Spleen (tissue), 7 donors: ENCODE data around the gene P2RX6.

Experiments
- CTCF ChIP-seq, 11 experiments: fragments of 200-600 bp in 7 of 11; fragments of 450-650 bp in 4 of 11; sonication (generic) in 4 of 11; IDR thresholded peaks in 8 of 11; conservative IDR thresholded peaks in 3 of 11; 1 replicate in 7 of 11; 2 replicates in 4 of 11; pipeline versions ENCODE4 v1.4.0 to v1.8.0; 2016 to 2021; ENCODE audit warnings: antibody characterized with exemption in 11 of 11, inconsistent platforms in 4 of 11, mild to moderate bottlenecking in 1 of 11
- POLR2A ChIP-seq, 3 donors: fragments of 450-650 bp; IDR thresholded peaks; one replicate each; pipeline ENCODE4 v1.5.1; 2017; ENCODE audit warnings: antibody characterized with exemption in 3 of 3, mild to moderate bottlenecking in 1 of 3
- donor health status: DM: no; HTN: no; CAD: no; lungs with moderate emphysema.
- donor health status: DM: no; HTN: no; CAD: no.
- donor health status: DM: no; HTN: no; CAD: no.

GRCh38 chr22:20978419-20978818 is 36.5 kb upstream of the P2RX6 start:
- TF ChIP-seq CTCF (IDR thresholded peaks at IDR 0.05 in 8 of 11, conservative IDR thresholded peaks at IDR 0.05 in 3 of 11) (no peak), POLR2A (IDR thresholded peaks at IDR 0.05) (no peak)
